ENCODE results near the gene LSM3. TPM values are rescaled to one million over a fixed set of nuclear protein-coding genes. Genes with fewer than 3 reads are reported as not detected.

LSM3 gene
- 10 to 100 TPM; 12.3 to 13.0 TPM for total RNA-seq

GRCh38 chr3:14178247-14179113, at the start of gene LSM3, which contains the start of gene XPC:
LSM3 (plus strand) TSS chr3:14178817; CDS start chr3:14178861, 44 bp downstream.
XPC (minus strand) TSS chr3:14178601; CDS start chr3:14178568, 33 bp downstream.

Other genes starting within 250 kb of the LSM3 start
- 10 to 100 TPM; 11.3 to 12.4 TPM for gene CHCHD4, start 53.9 kb upstream of the LSM3 start, total RNA-seq
- 10 to 100 TPM; 42.5 to 43.6 TPM for gene TMEM43, start 53.8 kb upstream of the LSM3 start, total RNA-seq
- gene XPC, start 216 bp upstream of the LSM3 start, total RNA-seq, result 10 to 100 TPM; 39.3 TPM
- gene SLC6A6, start 223.8 kb downstream of the LSM3 start, total RNA-seq, result 10 to 100 TPM; 33.4 to 34.7 TPM

Measured in activated naive CD4-positive, alpha-beta T cell treated with anti-CD3 and anti-CD28 coated beads, Interleukin-2, amount 10 ng/mL, durations not matched to agents 5 hours and 36 hours (primary cell).